Colonic mucosa (tissue), 4 donors: ENCODE measurements around the gene C3. TPM values are rescaled to one million over a fixed set of nuclear protein-coding genes. Genes with fewer than 3 reads are reported as not detected.

ENCODE experiments used
- DNase-seq: peaks from one replicate; pipeline ENCODE4 v3.0.0-alpha.2; 2020
- H3K27ac ChIP-seq: fragments of 200-600 bp; one replicate; pipeline ENCODE4 v1.8.0; 2021
- H3K27me3 ChIP-seq: fragments of 200-600 bp; one replicate; pipeline ENCODE4 v1.8.0; 2021
- H3K36me3 ChIP-seq: fragments of 200-600 bp; one replicate; pipeline ENCODE4 v1.8.0; 2021
- H3K4me1 ChIP-seq: fragments of 200-600 bp; one replicate; pipeline ENCODE4 v1.8.0; 2021; ENCODE audit warnings: mild to moderate bottlenecking
- H3K4me3 ChIP-seq: fragments of 200-600 bp; one replicate; pipeline ENCODE4 v1.8.0; 2021
- H3K9ac ChIP-seq, 2 donors: one replicate each; pipeline ENCODE4 v1.7.0; 2013; ENCODE audit warnings: control low read depth in 2 of 2, low read depth in 2 of 2, low read length in 2 of 2
- H3K9me3 ChIP-seq: fragments of 200-600 bp; one replicate; pipeline ENCODE4 v1.8.0; 2021
- intact Hi-C: fragments of 100-400 bp; cut with DNase I; formaldehyde crosslinking; loops from one replicate; pipeline ENCODE4 v1.14.1; 2022
- total RNA-seq, 2 donors: library from RNA; stranded (reverse); fragmentation: NEBNext Ultra II Directional in 1 of 2; extraction: Animal tissue kit (Norgen Biotek cat#: 25700) in 1 of 2; gene quantifications; one replicate each; pipeline ENCODE4 v1.2.1, GENCODE V29; 2021
- TF ChIP-seq, protein P1 (sequence below): fragments of 200-600 bp; IDR thresholded peaks from one replicate; pipeline ENCODE4 v1.8.0; 2022; ENCODE audit warnings: antibody characterized with exemption, mild to moderate bottlenecking
- donor health status: healthy.
- donor health status: DM: no; HTN: no; CAD: no.
- donor health status: DM: no; HTN: no; CAD: no.

C3 gene
- total RNA-seq, 2 donors from 2014 or later, result 28.2 to 83.9 TPM

DNA sequence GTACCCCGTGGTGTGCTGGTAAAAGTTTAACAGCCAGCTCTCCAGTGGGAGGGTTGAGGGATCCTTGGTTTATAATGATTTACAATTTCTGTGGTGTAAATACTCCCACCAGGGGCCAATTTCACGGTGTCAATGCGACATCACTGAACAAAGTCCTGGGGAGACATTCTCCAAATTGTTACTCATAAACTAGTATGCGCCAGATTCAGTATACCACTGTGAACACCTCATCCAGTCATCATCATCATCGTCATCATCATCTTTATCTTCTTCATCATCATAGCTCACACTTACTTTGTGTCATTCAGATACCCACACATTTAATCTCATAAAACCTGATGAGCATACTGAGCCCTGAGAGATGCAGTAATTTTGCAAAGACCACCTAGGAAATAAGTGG lies 33.3 kb downstream of the C3 start:
- Histone ChIP-seq H3K4me1 (no peaks in the 10 kb centered on the region), H3K9ac (no peak overlapping the region), H3K27me3 (no peaks in the 10 kb centered on the region), H3K9me3 (no peaks in the 10 kb centered on the region), H3K36me3 (no peaks in the 10 kb centered on the region), H3K27ac (no peak overlapping the region), H3K4me3 (no peak overlapping the region)
- no peak for DNase-seq
- intact Hi-C loops, result no loop called here
- TF ChIP-seq, protein P1, sequence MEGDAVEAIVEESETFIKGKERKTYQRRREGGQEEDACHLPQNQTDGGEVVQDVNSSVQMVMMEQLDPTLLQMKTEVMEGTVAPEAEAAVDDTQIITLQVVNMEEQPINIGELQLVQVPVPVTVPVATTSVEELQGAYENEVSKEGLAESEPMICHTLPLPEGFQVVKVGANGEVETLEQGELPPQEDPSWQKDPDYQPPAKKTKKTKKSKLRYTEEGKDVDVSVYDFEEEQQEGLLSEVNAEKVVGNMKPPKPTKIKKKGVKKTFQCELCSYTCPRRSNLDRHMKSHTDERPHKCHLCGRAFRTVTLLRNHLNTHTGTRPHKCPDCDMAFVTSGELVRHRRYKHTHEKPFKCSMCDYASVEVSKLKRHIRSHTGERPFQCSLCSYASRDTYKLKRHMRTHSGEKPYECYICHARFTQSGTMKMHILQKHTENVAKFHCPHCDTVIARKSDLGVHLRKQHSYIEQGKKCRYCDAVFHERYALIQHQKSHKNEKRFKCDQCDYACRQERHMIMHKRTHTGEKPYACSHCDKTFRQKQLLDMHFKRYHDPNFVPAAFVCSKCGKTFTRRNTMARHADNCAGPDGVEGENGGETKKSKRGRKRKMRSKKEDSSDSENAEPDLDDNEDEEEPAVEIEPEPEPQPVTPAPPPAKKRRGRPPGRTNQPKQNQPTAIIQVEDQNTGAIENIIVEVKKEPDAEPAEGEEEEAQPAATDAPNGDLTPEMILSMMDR, result no peak

DNA sequence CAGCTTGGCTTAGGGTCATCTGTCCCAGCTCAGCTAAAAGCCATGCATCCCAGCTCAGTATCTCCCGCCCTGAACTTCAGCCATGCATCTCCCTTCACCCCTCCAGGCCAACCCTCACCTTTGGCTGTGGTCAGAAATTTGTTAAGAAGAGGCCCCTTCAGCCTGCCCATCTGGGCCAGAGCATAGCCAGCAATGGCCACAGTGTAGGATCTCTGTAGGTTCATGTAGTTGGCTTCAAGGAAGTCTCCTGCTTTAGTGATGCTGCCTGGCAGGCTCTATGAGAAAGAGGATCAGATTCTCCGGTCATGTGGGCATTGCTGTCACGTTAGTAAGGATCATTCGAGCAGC lies 33.8 kb downstream of the C3 start:
- no peak overlapping the region for H3K9ac ChIP-seq
- intact Hi-C loops, result no loop called here

DNA sequence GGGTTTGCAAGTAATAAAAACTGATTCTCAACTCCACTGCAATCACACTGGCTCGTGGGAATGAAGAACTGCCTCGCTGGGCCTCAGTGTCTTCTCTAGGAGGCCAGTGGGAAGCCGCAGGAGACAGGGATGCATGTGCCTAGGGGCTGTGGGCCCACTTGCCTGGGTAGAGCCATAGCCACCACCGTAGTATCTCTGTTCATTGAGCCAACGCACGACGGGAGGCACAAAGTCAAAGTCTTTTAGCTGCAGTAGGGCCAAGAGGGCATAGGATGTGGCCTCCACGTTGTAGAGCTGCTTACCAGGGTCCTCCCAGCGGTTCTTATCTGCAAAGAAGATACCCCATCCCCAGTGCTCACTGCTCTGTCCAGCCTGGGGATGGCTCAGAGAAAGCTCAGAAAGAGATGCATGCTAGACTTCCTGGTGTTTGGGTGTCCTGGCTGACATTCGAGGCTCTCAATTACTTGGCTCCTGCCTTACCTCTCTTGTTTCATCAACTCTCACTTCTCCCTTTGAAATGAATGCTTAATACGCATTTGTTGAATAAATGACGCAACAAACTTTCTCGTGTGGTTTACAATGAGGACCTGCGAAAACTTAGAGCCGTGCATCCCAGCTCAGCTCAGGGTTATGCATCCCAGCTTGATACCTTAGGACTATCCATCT lies 34.4 kb downstream of the C3 start:
- H3K4me1 ChIP-seq, result no peaks in the 10 kb centered on the region
- DNase-seq, result no peak
- H3K27me3 ChIP-seq, result no peaks in the 10 kb centered on the region
- TF ChIP-seq, protein P1, result no peak
- H3K27ac ChIP-seq, result no peak overlapping the region
- H3K36me3 ChIP-seq, result no peaks in the 10 kb centered on the region
- intact Hi-C loops, result no loop called here
- no peaks in the 10 kb centered on the region for H3K9me3 ChIP-seq
- no peak overlapping the region for H3K9ac ChIP-seq
- H3K4me3 ChIP-seq, result no peak overlapping the region

More for the DNA sequence above, 33.8 kb downstream of the C3 start:
- H3K9me3 ChIP-seq, result no peaks in the 10 kb centered on the region
- no peaks in the 10 kb centered on the region for H3K27me3 ChIP-seq
- no peaks in the 10 kb centered on the region for H3K36me3 ChIP-seq
- DNase-seq, result no peak
- H3K4me1 ChIP-seq, result no peaks in the 10 kb centered on the region
- H3K4me3 ChIP-seq, result no peak overlapping the region
- TF ChIP-seq, protein P1, result no peak
- H3K27ac ChIP-seq, result no peak overlapping the region

DNA sequence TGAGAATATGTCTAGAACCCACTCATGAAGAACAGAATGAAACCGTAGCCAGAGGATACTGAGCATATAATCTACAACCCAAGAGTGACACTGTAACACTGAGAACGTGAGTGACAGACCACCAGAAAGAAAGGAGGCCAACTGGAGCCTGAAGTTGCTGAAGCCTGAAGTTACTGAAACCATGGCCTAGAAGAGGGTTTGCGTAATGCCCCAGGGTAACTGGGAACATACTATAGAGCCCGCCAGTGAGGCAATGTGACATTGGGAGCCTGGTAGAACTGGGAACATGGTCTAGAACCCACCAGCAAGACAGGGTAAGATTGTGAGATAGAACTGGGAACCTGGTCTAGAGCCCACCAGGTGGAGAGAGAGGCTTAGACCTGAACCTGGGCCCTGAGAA lies 35.0 kb downstream of the C3 start:
- Histone ChIP-seq H3K4me1 (no peaks in the 10 kb centered on the region), H3K27ac (no peak overlapping the region), H3K9ac (no peak overlapping the region), H3K27me3 (no peaks in the 10 kb centered on the region), H3K9me3 (no peaks in the 10 kb centered on the region), H3K4me3 (no peak overlapping the region), H3K36me3 (no peaks in the 10 kb centered on the region)
- no peak for DNase-seq
- intact Hi-C loops, result no loop called here
- TF ChIP-seq, protein P1, result no peak

DNA sequence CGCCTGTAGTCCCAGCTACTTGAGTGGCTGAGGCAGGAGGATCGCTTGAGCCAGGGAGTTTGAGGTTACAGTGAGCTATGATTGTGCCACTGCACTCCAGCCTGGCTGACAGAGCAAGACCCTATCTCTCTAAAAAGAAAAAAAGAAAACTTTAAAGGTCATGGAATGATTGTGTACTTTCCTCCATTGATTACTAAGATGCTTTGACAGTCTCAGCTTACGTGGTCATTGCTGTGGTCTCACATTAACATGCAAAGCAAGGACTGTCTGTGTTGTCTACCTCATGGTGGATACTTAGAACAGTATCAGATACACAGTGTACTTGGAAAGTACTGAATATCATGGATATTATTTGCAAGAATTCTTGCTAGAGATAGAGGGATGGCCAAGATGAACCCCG lies 36.5 kb downstream of the C3 start:
- intact Hi-C loops, result no loop called here

More for the DNA sequence above, 36.5 kb downstream of the C3 start:
- Histone ChIP-seq H3K27ac (no peak overlapping the region), H3K9me3 (no peaks in the 10 kb centered on the region), H3K27me3 (no peaks in the 10 kb centered on the region), H3K36me3 (no peaks in the 10 kb centered on the region), H3K4me1 (no peaks in the 10 kb centered on the region), H3K4me3 (no peak overlapping the region), H3K9ac (no peak overlapping the region)
- no peak for DNase-seq
- TF ChIP-seq, protein P1, result no peak
